Stomach (tissue), 9 donors: Measurements from ENCODE around the gene C10orf90. TPM values are rescaled to one million over a fixed set of nuclear protein-coding genes. Genes with fewer than 3 reads are reported as not detected.

Experiments
- DNase-seq, 2 donors: peaks; one replicate each; pipeline versions ENCODE4 v3.0.0 to v3.0.0-alpha.2; 2013 to 2019
- H3K27ac ChIP-seq, 5 donors: fragments of 200-600 bp in 4 of 5; sonication (generic) in 4 of 5; one replicate each; pipeline ENCODE4 v1.5.1; 2013 to 2019; ENCODE audit warnings: mild to moderate bottlenecking in 1 of 5, moderate library complexity in 1 of 5
- H3K27me3 ChIP-seq, 3 donors: fragments of 200-600 bp; sonication (generic); one replicate each; pipeline ENCODE4 v1.5.1; 2017 to 2019; ENCODE audit warnings: mixed run types in 1 of 3
- H3K36me3 ChIP-seq, 4 donors: fragments of 200-600 bp; sonication (generic); 1 replicate in 3 of 4; 2 replicates in 1 of 4; pipeline ENCODE4 v1.5.1; 2016 to 2019
- H3K4me1 ChIP-seq, 4 donors: fragments of 200-600 bp; sonication (generic); one replicate each; pipeline ENCODE4 v1.5.1; 2016 to 2019
- H3K4me3 ChIP-seq, 4 donors: fragments of 200-600 bp; sonication (generic) in 3 of 4; one replicate each; pipeline ENCODE4 v1.5.1; 2016 to 2019; ENCODE audit warnings: mild to moderate bottlenecking in 1 of 4
- H3K9me3 ChIP-seq, 4 donors: fragments of 200-600 bp; sonication (generic); one replicate each; pipeline ENCODE4 v1.5.1; 2016 to 2019
- EP300 ChIP-seq: sonication (generic); formaldehyde crosslinking; IDR thresholded peaks from one replicate; pipeline ENCODE4 v1.6.1; 2017; ENCODE audit warnings: antibody characterized with exemption
- POLR2A ChIP-seq, 4 donors: fragments of 450-650 bp; IDR thresholded peaks; one replicate each; pipeline ENCODE4 v1.6.1; 2016; ENCODE audit warnings: antibody characterized with exemption in 4 of 4, control low read depth in 2 of 4, mild to moderate bottlenecking in 1 of 4, moderate library complexity in 1 of 4
- POLR2AphosphoS5 ChIP-seq, 3 donors: sonication (generic); formaldehyde crosslinking; IDR thresholded peaks; one replicate each; pipeline ENCODE4 v1.6.1; 2016; ENCODE audit warnings: antibody characterized with exemption in 3 of 3
- WGBS, 5 donors: extraction: QIAGEN DNeasy Blood & Tissue Kit in 3 of 5; methylation state at CpG; one replicate each; pipeline versions ENCODE4 v1.1.5 to v1.1.7; 2013 to 2018; 5-methylcytosine and 5-hydroxymethylcytosine counted together
- intact Hi-C: fragments of 100-400 bp; cut with DNase I; formaldehyde crosslinking; loops from one replicate; pipeline ENCODE4 v1.15.1; 2023; ENCODE audit warnings: low total_unique reads
- polyA plus RNA-seq, 3 donors: library from polyadenylated mRNA; stranded (reverse); fragments of 200-250 nt; gene quantifications; one replicate each; pipeline ENCODE4 v1.2.3, GENCODE V29; 2013
- total RNA-seq, 5 donors: library from RNA; depleted of rRNA; stranded (reverse); fragments of >200 nt; gene quantifications; one replicate each; pipeline versions ENCODE4 v1.1.0 to v1.2.3, GENCODE V29; 2014 to 2016
- TF ChIP-seq, protein P1 (sequence below), 7 experiments: fragments of 450-650 bp in 4 of 7; fragments of 200-600 bp in 3 of 7; sonication (generic) in 3 of 7; IDR thresholded peaks; one replicate each; pipeline ENCODE4 v1.5.1; 2016 to 2019; ENCODE audit warnings: antibody characterized with exemption in 7 of 7, control low read depth in 2 of 7, mild to moderate bottlenecking in 1 of 7
- donor health status: healthy with polysubstance abuse.
- donor health status: Bipolar disorder and iron deficiency.
- donor health status: healthy.

Gene C10orf90
- total and polyA plus RNA-seq, 8 donors = not detected

DNA sequence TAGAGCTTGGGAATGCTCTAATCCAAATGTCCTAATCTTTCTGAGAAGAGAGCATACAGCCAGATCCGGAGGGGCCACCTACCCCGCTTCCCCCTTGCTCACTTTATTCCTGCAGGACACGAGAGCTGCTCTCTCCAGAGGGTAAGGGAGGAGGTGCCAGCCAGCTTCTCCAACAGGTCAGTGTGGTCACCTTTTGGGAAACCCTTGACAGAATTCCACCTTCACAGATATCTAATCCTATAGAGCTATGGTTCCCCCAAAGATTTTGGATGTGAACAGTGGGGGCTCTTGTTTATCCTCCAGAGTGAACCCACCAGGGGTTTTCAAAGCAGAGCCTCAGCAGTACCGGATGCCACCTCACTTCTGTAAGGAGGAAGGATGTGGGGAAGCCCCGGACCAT, 34.6 kb upstream of the C10orf90 start:
- WGBS, 5 donors = 47 to 63% (median 54%) methylated on average over 5 of the region's 5 CpGs
- H3K36me3 ChIP-seq = no peaks in the 10 kb centered on the region

DNA sequence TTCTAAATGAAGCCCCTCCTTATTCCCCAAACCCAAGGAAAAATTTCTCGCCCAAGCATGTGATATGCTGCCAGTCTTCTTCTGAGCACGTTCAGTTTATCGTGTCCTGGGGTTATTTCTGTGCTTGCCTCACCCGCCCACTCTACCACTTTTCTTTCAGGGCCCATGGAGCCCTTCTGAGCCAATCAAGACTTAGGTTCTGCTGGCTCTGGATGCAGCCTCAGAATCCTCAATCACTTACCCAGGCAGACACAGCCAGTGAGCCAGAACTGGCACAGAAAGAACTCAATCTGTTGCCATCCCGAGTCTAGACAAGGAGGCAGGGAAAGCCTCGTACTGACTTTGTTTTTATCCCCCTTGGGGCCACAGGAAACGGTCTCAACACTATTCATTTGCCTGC, 34.2 kb upstream of the C10orf90 start:
- H3K27me3 ChIP-seq = no peaks in the 10 kb centered on the region
- H3K36me3 ChIP-seq = no peaks in the 10 kb centered on the region
- intact Hi-C loops = no loop called here
- 44 to 63% (median 53%) methylated on average over 7 of the region's 7 CpGs for WGBS, 5 donors
- no peak overlapping the region for H3K4me3 ChIP-seq
- DNase-seq = no peak
- no peak overlapping the region for H3K27ac ChIP-seq
- H3K9me3 ChIP-seq = no peaks in the 10 kb centered on the region
- no peaks in the 10 kb centered on the region for H3K4me1 ChIP-seq
- TF ChIP-seq POLR2AphosphoS5 (IDR thresholded peaks at IDR 0.05) = no peak
- TF ChIP-seq, protein P1, sequence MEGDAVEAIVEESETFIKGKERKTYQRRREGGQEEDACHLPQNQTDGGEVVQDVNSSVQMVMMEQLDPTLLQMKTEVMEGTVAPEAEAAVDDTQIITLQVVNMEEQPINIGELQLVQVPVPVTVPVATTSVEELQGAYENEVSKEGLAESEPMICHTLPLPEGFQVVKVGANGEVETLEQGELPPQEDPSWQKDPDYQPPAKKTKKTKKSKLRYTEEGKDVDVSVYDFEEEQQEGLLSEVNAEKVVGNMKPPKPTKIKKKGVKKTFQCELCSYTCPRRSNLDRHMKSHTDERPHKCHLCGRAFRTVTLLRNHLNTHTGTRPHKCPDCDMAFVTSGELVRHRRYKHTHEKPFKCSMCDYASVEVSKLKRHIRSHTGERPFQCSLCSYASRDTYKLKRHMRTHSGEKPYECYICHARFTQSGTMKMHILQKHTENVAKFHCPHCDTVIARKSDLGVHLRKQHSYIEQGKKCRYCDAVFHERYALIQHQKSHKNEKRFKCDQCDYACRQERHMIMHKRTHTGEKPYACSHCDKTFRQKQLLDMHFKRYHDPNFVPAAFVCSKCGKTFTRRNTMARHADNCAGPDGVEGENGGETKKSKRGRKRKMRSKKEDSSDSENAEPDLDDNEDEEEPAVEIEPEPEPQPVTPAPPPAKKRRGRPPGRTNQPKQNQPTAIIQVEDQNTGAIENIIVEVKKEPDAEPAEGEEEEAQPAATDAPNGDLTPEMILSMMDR (IDR thresholded peaks at IDR 0.05) = no peak
- TF ChIP-seq EP300 = no peak
- no peak for TF ChIP-seq POLR2A (IDR thresholded peaks at IDR 0.05)

More for the DNA sequence above, 34.6 kb upstream of the C10orf90 start:
- H3K4me1 ChIP-seq = no peaks in the 10 kb centered on the region
- no peak for DNase-seq
- H3K27me3 ChIP-seq = no peaks in the 10 kb centered on the region
- H3K4me3 ChIP-seq = no peak overlapping the region
- H3K9me3 ChIP-seq = no peaks in the 10 kb centered on the region
- intact Hi-C loops = no loop called here
- H3K27ac ChIP-seq = no peak overlapping the region
- TF ChIP-seq EP300 = no peak
- TF ChIP-seq POLR2A (IDR thresholded peaks at IDR 0.05) = no peak
- no peak for TF ChIP-seq POLR2AphosphoS5 (IDR thresholded peaks at IDR 0.05)
- TF ChIP-seq, protein P1 (IDR thresholded peaks at IDR 0.05) = no peak

DNA sequence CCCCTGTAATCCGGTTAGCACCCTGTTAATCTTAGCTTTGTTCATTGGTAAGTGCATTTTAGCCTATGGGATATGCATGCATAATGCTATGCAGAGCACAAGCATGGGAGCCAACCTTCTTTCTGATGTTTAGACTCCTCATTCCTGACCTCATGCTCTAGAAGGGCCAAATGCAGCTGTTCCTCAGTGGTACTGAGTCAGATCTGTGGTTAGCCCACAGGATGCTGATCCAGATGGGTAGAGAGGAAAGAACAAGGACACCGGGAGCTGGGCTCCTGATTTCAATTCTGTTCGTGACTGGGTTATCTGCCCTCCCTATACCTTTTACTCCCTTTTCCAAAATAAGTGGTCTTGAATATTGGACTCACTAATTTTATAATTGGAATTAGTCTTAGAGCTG, 31.7 kb upstream of the C10orf90 start:
- no peak overlapping the region for H3K4me3 ChIP-seq
- intact Hi-C loops = no loop called here
- H3K4me1 ChIP-seq = no peaks in the 10 kb centered on the region
- 82 to 92% (median 87%) methylated on average over 3 of the region's 3 CpGs for WGBS, 5 donors
- H3K27ac ChIP-seq = no peak overlapping the region
- DNase-seq = no peak
- TF ChIP-seq POLR2A (IDR thresholded peaks at IDR 0.05) = no peak
- TF ChIP-seq, protein P1 (IDR thresholded peaks at IDR 0.05) = no peak
- TF ChIP-seq POLR2AphosphoS5 (IDR thresholded peaks at IDR 0.05) = no peak
- TF ChIP-seq EP300 = no peak
- no peaks in the 10 kb centered on the region for H3K27me3 ChIP-seq
- H3K36me3 ChIP-seq = no peaks in the 10 kb centered on the region
- no peaks in the 10 kb centered on the region for H3K9me3 ChIP-seq

DNA sequence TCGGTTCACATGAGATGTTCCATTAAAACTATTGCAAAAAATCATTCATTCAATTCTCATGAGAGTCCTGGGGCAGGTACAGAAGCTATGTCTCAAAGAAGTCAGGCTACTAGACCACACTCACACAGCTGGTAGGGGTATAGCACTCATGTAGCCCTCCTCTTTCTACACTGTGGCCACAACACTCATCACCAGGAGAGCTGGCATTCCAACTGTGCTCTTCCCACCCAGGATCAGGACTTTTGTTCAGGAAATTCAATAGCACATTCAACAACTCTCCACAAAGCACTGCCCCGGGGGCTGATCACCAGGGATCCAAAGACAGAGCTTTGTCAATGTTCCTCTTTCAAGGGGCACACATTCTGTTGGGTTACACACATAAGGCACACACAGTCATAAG, 31.0 kb upstream of the C10orf90 start:
- no peak overlapping the region for H3K27ac ChIP-seq
- no peaks in the 10 kb centered on the region for H3K9me3 ChIP-seq
- H3K4me1 ChIP-seq = no peaks in the 10 kb centered on the region
- H3K36me3 ChIP-seq = no peaks in the 10 kb centered on the region
- no peaks in the 10 kb centered on the region for H3K27me3 ChIP-seq
- H3K4me3 ChIP-seq = no peak overlapping the region
- 64 to 89% (median 79%) methylated on average over 2 of the region's 2 CpGs for WGBS, 5 donors
- intact Hi-C loops = no loop called here
- DNase-seq = no peak
- TF ChIP-seq POLR2A (IDR thresholded peaks at IDR 0.05) = no peak
- no peak for TF ChIP-seq EP300
- TF ChIP-seq POLR2AphosphoS5 (IDR thresholded peaks at IDR 0.05) = no peak
- TF ChIP-seq, protein P1 (IDR thresholded peaks at IDR 0.05) = no peak
